Liver (tissue), 9 donors: Measurements from ENCODE around the gene COPS7A. TPM values are rescaled to one million over a fixed set of nuclear protein-coding genes. Genes with fewer than 3 reads are reported as not detected.

Experiments used
- DNase-seq: peaks from one replicate; pipeline ENCODE4 v3.0.0-alpha.2; 2017; ENCODE audit warnings: low spot score
- H3K27ac ChIP-seq, 2 donors: one replicate each; pipeline ENCODE4 v1.7.0; 2013; ENCODE audit warnings: inconsistent platforms in 2 of 2, low read length in 2 of 2, control low read depth in 1 of 2, low read depth in 1 of 2, mild to moderate bottlenecking in 1 of 2
- H3K27me3 ChIP-seq, 4 donors: one replicate each; pipeline versions ENCODE4 v1.6.1 to v1.7.0; 2013; ENCODE audit warnings: low read length in 3 of 4, inconsistent platforms in 1 of 4, mild to moderate bottlenecking in 1 of 4, moderate library complexity in 1 of 4; ENCODE audit not compliant: control insufficient read depth in 4 of 4, insufficient read depth in 4 of 4
- H3K36me3 ChIP-seq, 4 donors: one replicate each; pipeline versions ENCODE4 v1.6.1 to v1.7.0; 2013; ENCODE audit warnings: low read length in 3 of 4, mild to moderate bottlenecking in 3 of 4, low read depth in 1 of 4, moderate library complexity in 1 of 4; ENCODE audit not compliant: control insufficient read depth in 4 of 4, insufficient read depth in 3 of 4
- H3K4me1 ChIP-seq, 4 donors: one replicate each; pipeline versions ENCODE4 v1.6.1 to v1.7.0; 2013; ENCODE audit warnings: low read length in 3 of 4, mild to moderate bottlenecking in 3 of 4, moderate library complexity in 1 of 4; ENCODE audit not compliant: control insufficient read depth in 4 of 4, insufficient read depth in 4 of 4
- H3K4me3 ChIP-seq, 3 donors: one replicate each; pipeline versions ENCODE4 v1.6.1 to v1.7.0; 2013; ENCODE audit warnings: low read length in 3 of 3, control low read depth in 1 of 3, low read depth in 1 of 3, mild to moderate bottlenecking in 1 of 3
- H3K9ac ChIP-seq, 2 donors: one replicate each; pipeline ENCODE4 v1.7.0; 2013; ENCODE audit warnings: low read length in 2 of 2, mild to moderate bottlenecking in 2 of 2, moderate library complexity in 2 of 2, control low read depth in 1 of 2, low read depth in 1 of 2
- H3K9me3 ChIP-seq, 4 donors: one replicate each; pipeline versions ENCODE4 v1.6.1 to v1.7.0; 2013; ENCODE audit warnings: low read length in 3 of 4; ENCODE audit not compliant: control insufficient read depth in 4 of 4
- ATF3 ChIP-seq: IDR thresholded peaks from 2 replicates; pipeline ENCODE4 v1.6.1; 2016; ENCODE audit warnings: antibody characterized with exemption
- CTCF ChIP-seq: fragments of 150-350 bp; IDR thresholded peaks from 2 replicates; pipeline ENCODE4 v1.5.1; 2017; ENCODE audit warnings: improper control_type of control experiment, low read depth, low read length; ENCODE audit not compliant: missing input control
- EGR1 ChIP-seq, 2 donors: IDR thresholded peaks; 2 replicates each; pipeline ENCODE4 v1.6.1; 2016 to 2018; ENCODE audit warnings: antibody characterized with exemption in 2 of 2, low read depth in 2 of 2
- FOXA1 ChIP-seq: IDR thresholded peaks from 2 replicates; pipeline ENCODE4 v1.6.1; 2016; ENCODE audit warnings: antibody characterized with exemption
- GABPA ChIP-seq, 2 donors: IDR thresholded peaks in 1 of 2; conservative IDR thresholded peaks in 1 of 2; 2 replicates each; pipeline ENCODE4 v1.6.1; 2016; ENCODE audit warnings: antibody characterized with exemption in 2 of 2, mild to moderate bottlenecking in 1 of 2, moderate library complexity in 1 of 2
- HNF4A ChIP-seq, 2 donors: conservative IDR thresholded peaks; 2 replicates each; pipeline ENCODE4 v1.6.1; 2016; ENCODE audit warnings: antibody characterized with exemption in 2 of 2, mild to moderate bottlenecking in 2 of 2
- HNF4G ChIP-seq: IDR thresholded peaks from 2 replicates; pipeline ENCODE4 v1.6.1; 2016; ENCODE audit warnings: antibody characterized with exemption
- JUND ChIP-seq, 2 donors: IDR thresholded peaks; 2 replicates each; pipeline ENCODE4 v1.6.1; 2016; ENCODE audit warnings: antibody characterized with exemption in 2 of 2
- NR2F2 ChIP-seq: IDR thresholded peaks from 2 replicates; pipeline ENCODE4 v1.6.1; 2016; ENCODE audit warnings: antibody characterized with exemption
- RAD21 ChIP-seq, 2 donors: IDR thresholded peaks; 2 replicates each; pipeline ENCODE4 v1.6.1; 2016; ENCODE audit warnings: antibody characterized with exemption in 2 of 2, mild to moderate bottlenecking in 2 of 2
- REST ChIP-seq: IDR thresholded peaks from 2 replicates; pipeline ENCODE4 v1.6.1; 2016; ENCODE audit warnings: antibody characterized with exemption, mild to moderate bottlenecking
- RXRA ChIP-seq, 2 donors: IDR thresholded peaks; 2 replicates each; pipeline ENCODE4 v1.6.1; 2017 to 2018; ENCODE audit warnings: antibody characterized with exemption in 2 of 2, mild to moderate bottlenecking in 1 of 2
- SP1 ChIP-seq: IDR thresholded peaks from 2 replicates; pipeline ENCODE4 v1.6.1; 2018; ENCODE audit warnings: antibody characterized with exemption, mild to moderate bottlenecking
- TAF1 ChIP-seq: conservative IDR thresholded peaks from 2 replicates; pipeline ENCODE4 v1.6.1; 2016; ENCODE audit warnings: antibody characterized with exemption, mild to moderate bottlenecking
- YY1 ChIP-seq: IDR thresholded peaks from 2 replicates; pipeline ENCODE4 v1.6.1; 2016; ENCODE audit warnings: antibody characterized with exemption, mild to moderate bottlenecking
- WGBS: extraction: QIAGEN DNeasy Blood & Tissue Kit; methylation state at CpG from one replicate; pipeline ENCODE4 v1.1.7; 2013; 5-methylcytosine and 5-hydroxymethylcytosine counted together
- polyA plus RNA-seq, 2 donors: library from polyadenylated mRNA; stranded (reverse) in 1 of 2; unstranded in 1 of 2; fragments of 200-250 nt in 1 of 2; fragments of >200 nt in 1 of 2; fragmentation: Nextera tagmentation in 1 of 2; extraction: Ambion mirVana in 1 of 2; gene quantifications; one replicate each; pipeline versions ENCODE4 v1.2.1 to v1.2.3, GENCODE V29; 2013 to 2015
- total RNA-seq, 2 donors: library from RNA; depleted of rRNA; stranded (reverse); fragments of >200 nt; gene quantifications; one replicate each; pipeline ENCODE4 v1.2.3, GENCODE V29; 2014
- TF ChIP-seq, protein P1 (sequence below): IDR thresholded peaks from 2 replicates; pipeline ENCODE4 v1.6.1; 2016; ENCODE audit warnings: antibody characterized with exemption
- TF ChIP-seq, protein P2 (sequence below): IDR thresholded peaks from 2 replicates; pipeline ENCODE4 v1.6.1; 2016; ENCODE audit warnings: antibody characterized with exemption
- donor health status: healthy.
- donor health status: healthy.
- donor health status: healthy.
- donor health status: healthy.
- donor health status: healthy.

The COPS7A gene
- total and polyA plus RNA-seq, 4 donors = 26.0 to 37.7 (median 32.4) TPM

DNA sequence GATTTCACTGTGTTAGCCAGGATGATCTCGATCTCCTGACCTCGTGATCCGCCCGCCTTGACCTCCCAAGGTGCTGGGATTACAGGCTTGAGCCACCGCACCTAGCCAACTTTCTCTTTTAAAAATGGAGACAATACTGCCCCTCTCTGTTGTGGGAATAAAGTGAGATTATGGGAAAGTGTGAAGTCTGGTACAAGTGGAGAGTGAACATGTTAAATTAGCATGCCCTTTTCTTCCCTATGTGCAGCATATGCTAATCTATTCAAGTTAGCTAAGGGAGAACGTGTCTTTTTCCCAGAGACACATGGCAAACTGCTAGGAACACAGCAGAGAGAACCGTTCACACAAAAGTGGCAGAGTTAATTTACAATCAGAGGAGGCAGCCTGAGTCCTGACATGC lies 1.5 kb downstream of the COPS7A start:
- TF ChIP-seq GABPA (IDR thresholded peaks at IDR 0.05 in 1 of 2, conservative IDR thresholded peaks at IDR 0.05 in 1 of 2) = no peak
- no peak for TF ChIP-seq CTCF
- TF ChIP-seq TAF1 = no peak
- TF ChIP-seq, protein P1, sequence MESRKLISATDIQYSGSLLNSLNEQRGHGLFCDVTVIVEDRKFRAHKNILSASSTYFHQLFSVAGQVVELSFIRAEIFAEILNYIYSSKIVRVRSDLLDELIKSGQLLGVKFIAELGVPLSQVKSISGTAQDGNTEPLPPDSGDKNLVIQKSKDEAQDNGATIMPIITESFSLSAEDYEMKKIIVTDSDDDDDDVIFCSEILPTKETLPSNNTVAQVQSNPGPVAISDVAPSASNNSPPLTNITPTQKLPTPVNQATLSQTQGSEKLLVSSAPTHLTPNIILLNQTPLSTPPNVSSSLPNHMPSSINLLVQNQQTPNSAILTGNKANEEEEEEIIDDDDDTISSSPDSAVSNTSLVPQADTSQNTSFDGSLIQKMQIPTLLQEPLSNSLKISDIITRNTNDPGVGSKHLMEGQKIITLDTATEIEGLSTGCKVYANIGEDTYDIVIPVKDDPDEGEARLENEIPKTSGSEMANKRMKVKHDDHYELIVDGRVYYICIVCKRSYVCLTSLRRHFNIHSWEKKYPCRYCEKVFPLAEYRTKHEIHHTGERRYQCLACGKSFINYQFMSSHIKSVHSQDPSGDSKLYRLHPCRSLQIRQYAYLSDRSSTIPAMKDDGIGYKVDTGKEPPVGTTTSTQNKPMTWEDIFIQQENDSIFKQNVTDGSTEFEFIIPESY = no peak
- TF ChIP-seq HNF4G = no peak
- no peak for TF ChIP-seq SP1
- TF ChIP-seq, protein P2, sequence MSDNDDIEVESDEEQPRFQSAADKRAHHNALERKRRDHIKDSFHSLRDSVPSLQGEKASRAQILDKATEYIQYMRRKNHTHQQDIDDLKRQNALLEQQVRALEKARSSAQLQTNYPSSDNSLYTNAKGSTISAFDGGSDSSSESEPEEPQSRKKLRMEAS = no peak
- no peak for TF ChIP-seq ATF3
- no peak for TF ChIP-seq FOXA1
- TF ChIP-seq RAD21 (IDR thresholded peaks at IDR 0.05) = no peak
- TF ChIP-seq NR2F2 = no peak
- no peak for TF ChIP-seq HNF4A (conservative IDR thresholded peaks at IDR 0.05)
- no peak for TF ChIP-seq YY1
- H3K27me3 ChIP-seq = no peaks in the 10 kb centered on the region
- no peaks in the 10 kb centered on the region for H3K9me3 ChIP-seq
- H3K4me1 ChIP-seq = peaks cover 2 to 15% (median 7%) of the 10 kb centered on the region in 4 donors
- DNase-seq = no peak
- H3K4me3 ChIP-seq = no peak overlapping the region
- peaks cover 2 to 30% (median 27%) of the 10 kb centered on the region in 4 donors for H3K36me3 ChIP-seq
- H3K9ac ChIP-seq = no peak overlapping the region
- 95% methylated on average over 7 of the region's 7 CpGs for whole genome bisulfite sequencing
- no peak overlapping the region for H3K27ac ChIP-seq

DNA sequence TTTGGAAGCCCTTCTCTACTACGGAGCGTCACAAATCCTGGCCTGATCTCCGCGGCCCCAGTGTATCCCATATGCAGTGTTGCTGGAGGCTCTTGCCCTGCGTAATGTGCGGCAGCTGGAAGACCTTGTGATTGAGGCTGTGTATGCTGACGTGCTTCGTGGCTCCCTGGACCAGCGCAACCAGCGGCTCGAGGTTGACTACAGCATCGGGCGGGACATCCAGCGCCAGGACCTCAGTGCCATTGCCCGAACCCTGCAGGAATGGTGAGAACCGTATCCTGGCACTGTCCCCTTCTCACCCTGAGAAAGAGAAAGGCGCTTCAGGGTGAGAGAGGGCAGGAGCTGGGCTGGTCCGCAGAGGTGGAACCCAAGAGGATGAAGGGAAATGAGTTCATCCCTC lies 5.3 kb downstream of the COPS7A start:
- Histone ChIP-seq H3K9ac (no peak overlapping the region), H3K4me3 (no peak overlapping the region)

More for the DNA sequence above, 5.3 kb downstream of the COPS7A start:
- no peak for DNase-seq
- Histone ChIP-seq H3K4me1 (peaks cover 2 to 8% (median 6%) of the 10 kb centered on the region in 4 donors), H3K27ac (no peak overlapping the region), H3K36me3 (peaks cover 7 to 44% (median 42%) of the 10 kb centered on the region in 4 donors), H3K9me3 (no peaks in the 10 kb centered on the region), H3K27me3 (no peaks in the 10 kb centered on the region)
- 96% methylated on average over 18 of the region's 18 CpGs for WGBS
- TF ChIP-seq JUND (IDR thresholded peaks at IDR 0.05) = no peak
- no peak for TF ChIP-seq GABPA (IDR thresholded peaks at IDR 0.05 in 1 of 2, conservative IDR thresholded peaks at IDR 0.05 in 1 of 2)
- no peak for TF ChIP-seq HNF4A (conservative IDR thresholded peaks at IDR 0.05)
- no peak for TF ChIP-seq HNF4G
- TF ChIP-seq REST = no peak
- no peak for TF ChIP-seq RAD21 (IDR thresholded peaks at IDR 0.05)
- no peak for TF ChIP-seq RXRA (IDR thresholded peaks at IDR 0.05)
- TF ChIP-seq ATF3 = no peak
- no peak for TF ChIP-seq CTCF
- TF ChIP-seq, protein P2 = no peak
- no peak for TF ChIP-seq EGR1 (IDR thresholded peaks at IDR 0.05; ENCODE audit: low read depth in 2 of 2)
- no peak for TF ChIP-seq SP1
- no peak for TF ChIP-seq YY1
